Mucosa of rectum (tissue), 2 donors: ENCODE measurements around the gene SLCO1A2.

Source experiments
- H3K27ac ChIP-seq, 2 donors: one replicate each; pipeline ENCODE4 v1.7.0; 2013; ENCODE audit warnings: inconsistent platforms in 2 of 2, low read depth in 2 of 2, low read length in 2 of 2
- H3K27me3 ChIP-seq, 2 donors: one replicate each; pipeline ENCODE4 v1.7.0; 2013; ENCODE audit warnings: low read length in 2 of 2; ENCODE audit not compliant: control insufficient read depth in 2 of 2, insufficient read depth in 2 of 2
- H3K36me3 ChIP-seq, 2 donors: one replicate each; pipeline ENCODE4 v1.7.0; 2013; ENCODE audit warnings: low read length in 2 of 2; ENCODE audit not compliant: control insufficient read depth in 2 of 2, insufficient read depth in 2 of 2
- H3K4me1 ChIP-seq, 2 donors: one replicate each; pipeline ENCODE4 v1.7.0; 2013; ENCODE audit warnings: low read length in 2 of 2, mild to moderate bottlenecking in 1 of 2; ENCODE audit not compliant: control insufficient read depth in 2 of 2, insufficient read depth in 2 of 2
- H3K4me3 ChIP-seq, 2 donors: one replicate each; pipeline ENCODE4 v1.7.0; 2013; ENCODE audit warnings: low read length in 2 of 2
- H3K9ac ChIP-seq, 2 donors: one replicate each; pipeline ENCODE4 v1.7.0; 2013; ENCODE audit warnings: low read length in 2 of 2, low read depth in 1 of 2, mild to moderate bottlenecking in 1 of 2
- H3K9me3 ChIP-seq, 2 donors: one replicate each; pipeline ENCODE4 v1.7.0; 2013; ENCODE audit warnings: low read length in 2 of 2; ENCODE audit not compliant: control insufficient read depth in 2 of 2
- donor health status: healthy.
- donor health status: Normal muscosa, but diverticular disease.

Gene SLCO1A2

GRCh38 chr12:21294176-21294575 lies 40.5 kb downstream of the SLCO1A2 start:
- Histone ChIP-seq H3K4me1 (no peaks in the 10 kb centered on the region), H3K4me3 (no peak overlapping the region), H3K9ac (no peak overlapping the region), H3K27me3 (no peaks in the 10 kb centered on the region), H3K9me3 (no peaks in the 10 kb centered on the region), H3K36me3 (no peaks in the 10 kb centered on the region), H3K27ac (no peak overlapping the region)

GRCh38 chr12:21292111-21292510 lies 42.6 kb downstream of the SLCO1A2 start:
- Histone ChIP-seq H3K27me3 (no peaks in the 10 kb centered on the region), H3K4me3 (no peak overlapping the region), H3K36me3 (no peaks in the 10 kb centered on the region), H3K9me3 (no peaks in the 10 kb centered on the region), H3K4me1 (no peaks in the 10 kb centered on the region), H3K9ac (no peak overlapping the region), H3K27ac (no peak overlapping the region)

- Histone ChIP-seq H3K4me3 (no peak overlapping the region), H3K4me1 (no peaks in the 10 kb centered on the region), H3K9me3 (no peaks in the 10 kb centered on the region), H3K27me3 (no peaks in the 10 kb centered on the region), H3K9ac (no peak overlapping the region), H3K36me3 (no peaks in the 10 kb centered on the region), H3K27ac (no peak overlapping the region)
Measured at GRCh38 chr12:21289698-21290097, 45.0 kb downstream of the SLCO1A2 start.

- no peaks in the 10 kb centered on the region for H3K4me1 ChIP-seq
- H3K36me3 ChIP-seq: no peaks in the 10 kb centered on the region
- H3K27me3 ChIP-seq: no peaks in the 10 kb centered on the region
- H3K9ac ChIP-seq: no peak overlapping the region
- H3K27ac ChIP-seq: no peak overlapping the region
- H3K9me3 ChIP-seq: no peaks in the 10 kb centered on the region
- H3K4me3 ChIP-seq: no peak overlapping the region
Measured at GRCh38 chr12:21276826-21277225, 57.9 kb downstream of the SLCO1A2 start.

GRCh38 chr12:21265932-21266331 lies 68.8 kb downstream of the SLCO1A2 start:
- Histone ChIP-seq H3K36me3 (no peaks in the 10 kb centered on the region), H3K4me3 (no peak overlapping the region), H3K27me3 (no peaks in the 10 kb centered on the region), H3K4me1 (no peaks in the 10 kb centered on the region), H3K9me3 (no peaks in the 10 kb centered on the region), H3K27ac (no peak overlapping the region), H3K9ac (no peak overlapping the region)

- H3K9me3 ChIP-seq: no peaks in the 10 kb centered on the region
- no peaks in the 10 kb centered on the region for H3K36me3 ChIP-seq
- no peak overlapping the region for H3K4me3 ChIP-seq
- no peak overlapping the region for H3K9ac ChIP-seq
- no peaks in the 10 kb centered on the region for H3K27me3 ChIP-seq
- no peaks in the 10 kb centered on the region for H3K4me1 ChIP-seq
- H3K27ac ChIP-seq: no peak overlapping the region
Measured at GRCh38 chr12:21264232-21264631, 70.5 kb downstream of the SLCO1A2 start.

- Histone ChIP-seq H3K4me1 (no peaks in the 10 kb centered on the region), H3K27ac (no peak overlapping the region), H3K9me3 (no peaks in the 10 kb centered on the region), H3K4me3 (no peak overlapping the region), H3K27me3 (no peaks in the 10 kb centered on the region), H3K36me3 (no peaks in the 10 kb centered on the region), H3K9ac (no peak overlapping the region)
Measured at GRCh38 chr12:21257172-21257571, 77.5 kb downstream of the SLCO1A2 start.

GRCh38 chr12:21252070-21252469 lies 82.6 kb downstream of the SLCO1A2 start:
- Histone ChIP-seq H3K4me1 (no peaks in the 10 kb centered on the region), H3K36me3 (no peaks in the 10 kb centered on the region), H3K27me3 (no peaks in the 10 kb centered on the region), H3K9ac (no peak overlapping the region), H3K4me3 (no peak overlapping the region), H3K27ac (no peak overlapping the region), H3K9me3 (no peaks in the 10 kb centered on the region)

- Histone ChIP-seq H3K9me3 (no peaks in the 10 kb centered on the region), H3K27ac (no peak overlapping the region), H3K4me1 (no peaks in the 10 kb centered on the region), H3K9ac (no peak overlapping the region), H3K27me3 (no peaks in the 10 kb centered on the region), H3K4me3 (no peak overlapping the region), H3K36me3 (no peaks in the 10 kb centered on the region)
Measured at GRCh38 chr12:21248679-21249078, 86.0 kb downstream of the SLCO1A2 start.

- H3K27ac ChIP-seq: no peak overlapping the region
- H3K4me3 ChIP-seq: no peak overlapping the region
- no peaks in the 10 kb centered on the region for H3K9me3 ChIP-seq
- no peaks in the 10 kb centered on the region for H3K27me3 ChIP-seq
- no peaks in the 10 kb centered on the region for H3K36me3 ChIP-seq
- no peak overlapping the region for H3K9ac ChIP-seq
- no peaks in the 10 kb centered on the region for H3K4me1 ChIP-seq
Measured at GRCh38 chr12:21239866-21240265, 94.9 kb downstream of the SLCO1A2 start.

- H3K27me3 ChIP-seq: no peaks in the 10 kb centered on the region
- no peaks in the 10 kb centered on the region for H3K4me1 ChIP-seq
- no peaks in the 10 kb centered on the region for H3K36me3 ChIP-seq
- no peak overlapping the region for H3K4me3 ChIP-seq
- no peak overlapping the region for H3K27ac ChIP-seq
- no peak overlapping the region for H3K9ac ChIP-seq
- no peaks in the 10 kb centered on the region for H3K9me3 ChIP-seq
Measured at GRCh38 chr12:21234395-21234794, 100.3 kb downstream of the SLCO1A2 start.
